Sigmoid colon (tissue), 7 donors: ENCODE results near the gene ANKRD10. TPM values are rescaled to one million over a fixed set of nuclear protein-coding genes. Genes with fewer than 3 reads are reported as not detected.

Experiments used
- DNase-seq: peaks from one replicate; pipeline ENCODE4 v3.0.0-alpha.2; 2019
- H3K27ac ChIP-seq, 4 donors: fragments of 200-600 bp; sonication (generic); one replicate each; pipeline ENCODE4 v1.5.1; 2016 to 2019; ENCODE audit warnings: mild to moderate bottlenecking in 1 of 4
- H3K27me3 ChIP-seq, 3 donors: fragments of 200-600 bp; sonication (generic); one replicate each; pipeline ENCODE4 v1.5.1; 2019; ENCODE audit warnings: mild to moderate bottlenecking in 1 of 3
- H3K36me3 ChIP-seq, 4 donors: fragments of 200-600 bp; sonication (generic); one replicate each; pipeline ENCODE4 v1.5.1; 2016 to 2019
- H3K4me1 ChIP-seq, 4 donors: fragments of 200-600 bp; sonication (generic); one replicate each; pipeline ENCODE4 v1.5.1; 2017 to 2019
- H3K4me3 ChIP-seq, 4 donors: fragments of 200-600 bp; sonication (generic); one replicate each; pipeline ENCODE4 v1.5.1; 2017 to 2019; ENCODE audit warnings: mild to moderate bottlenecking in 2 of 4, moderate library complexity in 1 of 4
- H3K9me3 ChIP-seq, 4 donors: fragments of 200-600 bp in 3 of 4; sonication (generic) in 3 of 4; one replicate each; pipeline versions ENCODE4 v1.5.1 to v1.6.1; 2013 to 2019
- EP300 ChIP-seq, 4 donors: sonication (generic); formaldehyde crosslinking; IDR thresholded peaks; one replicate each; pipeline ENCODE4 v1.6.1; 2017; ENCODE audit warnings: antibody characterized with exemption in 4 of 4
- POLR2A ChIP-seq, 2 donors: fragments of 450-650 bp; IDR thresholded peaks; one replicate each; pipeline ENCODE4 v1.6.1; 2016; ENCODE audit warnings: antibody characterized with exemption in 2 of 2, mild to moderate bottlenecking in 2 of 2, moderate library complexity in 2 of 2
- POLR2AphosphoS5 ChIP-seq, 4 donors: sonication (generic); formaldehyde crosslinking; IDR thresholded peaks; one replicate each; pipeline ENCODE4 v1.6.1; 2017; ENCODE audit warnings: antibody characterized with exemption in 4 of 4
- WGBS, 2 donors: extraction: QIAGEN DNeasy Blood & Tissue Kit; methylation state at CpG; one replicate each; pipeline ENCODE4 v1.1.7; 2013; 5-methylcytosine and 5-hydroxymethylcytosine counted together
- intact Hi-C: fragments of 100-400 bp; cut with DNase I; formaldehyde crosslinking; loops from one replicate; pipeline ENCODE4 v1.15.1; 2023
- polyA plus RNA-seq, 3 donors: library from polyadenylated mRNA; stranded (reverse); fragments of 200-250 nt; gene quantifications; one replicate each; pipeline ENCODE4 v1.2.3, GENCODE V29; 2013
- total RNA-seq, 4 donors: library from RNA; depleted of rRNA; stranded (reverse); fragments of >200 nt; gene quantifications; one replicate each; pipeline ENCODE4 v1.1.0, GENCODE V29; 2016
- TF ChIP-seq, protein P1 (sequence below), 4 experiments: fragments of 450-650 bp in 3 of 4; fragments of 200-600 bp in 1 of 4; IDR thresholded peaks; one replicate each; pipeline ENCODE4 v1.5.1; 2016 to 2019; ENCODE audit warnings: antibody characterized with exemption in 4 of 4, mild to moderate bottlenecking in 3 of 4, moderate library complexity in 2 of 4
- donor health status: healthy with polysubstance abuse.
- donor health status: Bipolar disorder and iron deficiency.
- donor health status: healthy.

ANKRD10 gene
- total and polyA plus RNA-seq, 7 donors = 41.4 to 179 (median 141) TPM

DNA sequence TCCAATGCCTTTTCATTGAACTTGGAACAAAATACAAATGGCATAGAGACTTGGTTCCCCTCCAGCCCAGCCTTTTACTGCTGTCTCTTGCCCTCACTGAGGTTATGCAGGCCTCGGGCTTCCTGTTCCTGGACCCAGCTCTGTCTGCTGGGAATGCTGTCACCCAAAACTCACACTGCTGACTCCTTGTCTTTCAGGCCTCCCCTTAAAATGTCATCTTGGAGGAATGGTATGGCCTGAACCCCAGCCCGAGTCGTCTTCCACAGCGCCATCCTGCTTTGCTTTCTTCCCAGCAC lies 9.7 kb upstream of the ANKRD10 start:
- TF ChIP-seq EP300 (IDR thresholded peaks at IDR 0.05) = no peak
- no peak for TF ChIP-seq POLR2A (IDR thresholded peaks at IDR 0.05)
- peak in 1 of 4 donors; percentile 18 for TF ChIP-seq POLR2AphosphoS5 (IDR thresholded peaks at IDR 0.05)
- TF ChIP-seq, protein P1, sequence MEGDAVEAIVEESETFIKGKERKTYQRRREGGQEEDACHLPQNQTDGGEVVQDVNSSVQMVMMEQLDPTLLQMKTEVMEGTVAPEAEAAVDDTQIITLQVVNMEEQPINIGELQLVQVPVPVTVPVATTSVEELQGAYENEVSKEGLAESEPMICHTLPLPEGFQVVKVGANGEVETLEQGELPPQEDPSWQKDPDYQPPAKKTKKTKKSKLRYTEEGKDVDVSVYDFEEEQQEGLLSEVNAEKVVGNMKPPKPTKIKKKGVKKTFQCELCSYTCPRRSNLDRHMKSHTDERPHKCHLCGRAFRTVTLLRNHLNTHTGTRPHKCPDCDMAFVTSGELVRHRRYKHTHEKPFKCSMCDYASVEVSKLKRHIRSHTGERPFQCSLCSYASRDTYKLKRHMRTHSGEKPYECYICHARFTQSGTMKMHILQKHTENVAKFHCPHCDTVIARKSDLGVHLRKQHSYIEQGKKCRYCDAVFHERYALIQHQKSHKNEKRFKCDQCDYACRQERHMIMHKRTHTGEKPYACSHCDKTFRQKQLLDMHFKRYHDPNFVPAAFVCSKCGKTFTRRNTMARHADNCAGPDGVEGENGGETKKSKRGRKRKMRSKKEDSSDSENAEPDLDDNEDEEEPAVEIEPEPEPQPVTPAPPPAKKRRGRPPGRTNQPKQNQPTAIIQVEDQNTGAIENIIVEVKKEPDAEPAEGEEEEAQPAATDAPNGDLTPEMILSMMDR (IDR thresholded peaks at IDR 0.05) = no peak
- Histone ChIP-seq H3K4me3 (no peak overlapping the region), H3K36me3 (no peaks in the 10 kb centered on the region), H3K9me3 (no peaks in the 10 kb centered on the region), H3K27ac (peak overlapping the region in 3 of 4 donors; percentile 4 to 61 (median 7)), H3K4me1 (peaks cover 0 to 16% (median 15%) of the 10 kb centered on the region in 4 donors), H3K27me3 (no peaks in the 10 kb centered on the region)
- intact Hi-C loops = no loop called here
- 85 to 91% methylated on average over 4 of the region's 4 CpGs for WGBS, 2 donors
- DNase-seq = no peak

DNA sequence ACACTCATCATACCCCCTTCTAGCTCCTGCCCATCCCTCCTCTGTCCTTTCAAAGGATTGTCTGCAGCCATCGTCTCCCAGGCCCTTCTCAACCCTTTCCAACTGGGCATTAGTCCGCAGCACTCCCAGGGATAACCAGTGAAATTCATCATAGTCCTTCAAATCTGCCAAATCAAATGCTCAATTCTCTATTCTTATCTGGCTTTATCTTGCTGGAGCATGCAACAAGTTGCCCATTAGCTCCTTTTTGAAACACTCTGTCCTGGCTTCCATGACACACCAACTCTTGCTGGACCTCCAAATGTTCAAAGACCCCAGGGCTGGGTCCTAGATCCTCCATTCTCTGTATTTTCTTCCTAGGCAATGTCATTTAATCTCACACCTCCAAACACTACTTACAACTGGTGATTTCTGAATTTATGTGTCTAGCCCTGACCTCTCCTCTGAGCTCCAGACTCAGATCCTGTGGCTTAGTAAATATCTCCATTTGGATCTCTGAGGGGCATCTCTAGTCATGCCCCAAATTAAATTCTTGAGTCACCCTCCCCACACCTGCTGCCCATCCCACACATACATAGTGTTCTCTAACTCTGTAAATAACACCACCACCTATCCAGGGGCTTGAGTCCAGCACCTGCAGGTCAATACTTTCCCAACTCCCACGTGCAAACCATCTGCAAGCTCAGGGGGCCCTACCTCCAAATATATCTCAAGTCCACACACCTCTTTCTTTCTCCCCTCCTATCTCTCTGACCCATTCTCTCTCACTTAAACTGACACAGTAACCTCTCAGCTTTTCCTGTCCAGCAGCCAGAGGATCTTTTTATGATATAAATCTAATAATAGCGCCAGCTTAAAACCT lies 9.1 kb upstream of the ANKRD10 start:
- no peaks in the 10 kb centered on the region for H3K9me3 ChIP-seq
- H3K4me3 ChIP-seq = no peak overlapping the region
- peak overlapping the region in 3 of 4 donors; percentile 4 to 61 (median 7) for H3K27ac ChIP-seq
- TF ChIP-seq EP300 (IDR thresholded peaks at IDR 0.05) (no peak), POLR2AphosphoS5 (IDR thresholded peaks at IDR 0.05) (no peak), POLR2A (IDR thresholded peaks at IDR 0.05) (no peak)
- TF ChIP-seq, protein P1 (IDR thresholded peaks at IDR 0.05) = no peak
- intact Hi-C loops = no loop called here
- no peaks in the 10 kb centered on the region for H3K27me3 ChIP-seq
- WGBS, 2 donors = 75 to 85% methylated on average over 4 of the region's 4 CpGs
- H3K36me3 ChIP-seq = no peaks in the 10 kb centered on the region
- H3K4me1 ChIP-seq = peaks cover 0 to 16% (median 15%) of the 10 kb centered on the region in 4 donors
- no peak for DNase-seq

DNA sequence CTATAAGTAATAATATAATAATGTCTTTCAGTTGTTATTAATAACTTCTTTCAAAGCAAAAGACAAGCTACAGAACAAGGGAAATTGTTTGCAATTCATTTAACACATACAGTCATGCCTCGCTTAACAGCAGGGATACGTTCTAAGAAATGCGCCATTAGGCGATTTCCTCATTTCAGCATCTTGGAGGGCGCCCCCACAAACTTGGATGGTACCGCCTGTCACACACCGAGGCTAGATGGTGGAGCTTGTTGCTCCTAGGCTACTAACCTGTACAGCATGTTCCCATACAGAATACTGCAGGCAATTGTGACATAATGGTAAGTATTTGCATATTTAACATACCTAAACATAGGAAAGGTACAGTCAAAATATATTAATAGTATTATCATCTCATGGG lies 8.2 kb upstream of the ANKRD10 start:
- H3K4me3 ChIP-seq = no peak overlapping the region
- 92 to 95% methylated on average over 7 of the region's 7 CpGs for WGBS, 2 donors
- H3K9me3 ChIP-seq = no peaks in the 10 kb centered on the region
- no peaks in the 10 kb centered on the region for H3K27me3 ChIP-seq
- peaks cover 0 to 16% (median 15%) of the 10 kb centered on the region in 4 donors for H3K4me1 ChIP-seq
- no peaks in the 10 kb centered on the region for H3K36me3 ChIP-seq
- H3K27ac ChIP-seq = no peak overlapping the region
- no peak for DNase-seq
- TF ChIP-seq POLR2AphosphoS5 (IDR thresholded peaks at IDR 0.05) (no peak), POLR2A (IDR thresholded peaks at IDR 0.05) (no peak), EP300 (IDR thresholded peaks at IDR 0.05) (no peak)
- TF ChIP-seq, protein P1 (IDR thresholded peaks at IDR 0.05) = no peak
- intact Hi-C loops = no loop called here

DNA sequence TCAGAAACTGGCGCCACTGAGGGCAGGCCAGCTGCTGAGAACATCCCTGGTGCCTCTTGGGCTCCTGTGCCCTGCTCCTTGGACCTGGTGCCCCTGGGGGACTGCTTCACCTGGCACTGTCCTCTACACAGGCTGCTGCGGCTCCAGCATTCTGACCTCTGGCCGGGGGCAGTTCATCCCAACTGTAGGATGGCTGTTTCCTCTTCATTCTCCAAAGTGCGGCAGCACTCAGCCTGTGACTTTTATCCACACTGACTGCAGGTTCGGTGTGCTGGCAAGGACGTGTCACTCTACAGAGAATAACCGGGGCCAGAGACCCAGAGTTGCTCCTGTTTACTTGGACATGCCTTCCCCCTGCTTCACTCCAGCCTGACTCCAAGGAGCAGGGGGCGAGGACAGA lies 7.6 kb upstream of the ANKRD10 start:
- no peak for DNase-seq
- no peaks in the 10 kb centered on the region for H3K9me3 ChIP-seq
- no peak overlapping the region for H3K27ac ChIP-seq
- TF ChIP-seq, protein P1 (IDR thresholded peaks at IDR 0.05) = no peak
- TF ChIP-seq EP300 (IDR thresholded peaks at IDR 0.05) (no peak), POLR2A (IDR thresholded peaks at IDR 0.05) (no peak), POLR2AphosphoS5 (IDR thresholded peaks at IDR 0.05) (no peak)
- H3K36me3 ChIP-seq = no peaks in the 10 kb centered on the region
- intact Hi-C loops = no loop called here
- peaks cover 0 to 16% (median 15%) of the 10 kb centered on the region in 4 donors for H3K4me1 ChIP-seq
- no peak overlapping the region for H3K4me3 ChIP-seq
- no peaks in the 10 kb centered on the region for H3K27me3 ChIP-seq
- 43 to 66% methylated on average over 8 of the region's 8 CpGs for WGBS, 2 donors
